B cell (primary cell): ENCODE measurements around the gene ACP7. TPM values are rescaled to one million over a fixed set of nuclear protein-coding genes. Genes with fewer than 3 reads are reported as not detected.

Source experiments
- ATAC-seq: fragments of 200-7000 bp; cut with Tn5 transposase; one replicate; pipeline ENCODE4 v1.10.0; 2021; ENCODE audit warnings: low read depth, mild to moderate bottlenecking, moderate number of reproducible peaks, moderate library complexity
- CTCF ChIA-PET: fragments of 350-600 bp; sonication (Branson Sonifier 250); formaldehyde crosslinking; loops from one replicate; lab custom pipeline; 2021; ENCODE audit warnings: antibody characterized with exemption, inconsistent platforms; lab: Charles Lee
- POLR2A ChIA-PET: fragments of 350-600 bp; sonication (Branson Sonifier 250); formaldehyde crosslinking; loops from one replicate; lab custom pipeline; 2021; ENCODE audit warnings: antibody characterized with exemption; lab: Charles Lee
- DNase-seq: peaks from one replicate; pipeline ENCODE4 v3.0.0; 2013
- H2AFZ ChIP-seq: 2 replicates; pipeline ENCODE4 v1.6.1; 2012; ENCODE audit warnings: mild to moderate bottlenecking, low read depth, low read length; ENCODE audit not compliant: insufficient read depth, poor library complexity, severe bottlenecking
- H3K27ac ChIP-seq, 2 donors: 1 replicate in 1 of 2; 2 replicates in 1 of 2; pipeline ENCODE4 v1.5.1; 2012 to 2013; ENCODE audit warnings: low read length in 2 of 2, mild to moderate bottlenecking in 2 of 2, moderate library complexity in 1 of 2
- H3K27me3 ChIP-seq, 4 experiments: fragments of 200-600 bp in 1 of 4; sonication (generic) in 1 of 4; replicated peaks in 1 of 4; 1 replicate in 2 of 4; 2 replicates in 2 of 4; pipeline versions ENCODE4 v1.6.1 to v1.7.0; 2013 to 2016; ENCODE audit warnings: low read length in 3 of 4, mild to moderate bottlenecking in 2 of 4, mixed read lengths in 1 of 4, moderate library complexity in 1 of 4; ENCODE audit not compliant: insufficient read depth in 4 of 4, control insufficient read depth in 3 of 4; ENCODE audit errors: control extremely low read depth in 1 of 4
- H3K36me3 ChIP-seq, 2 experiments: replicated peaks in 1 of 2; 1 replicate in 1 of 2; 2 replicates in 1 of 2; pipeline versions ENCODE4 v1.6.1 to v1.7.1; 2013; ENCODE audit warnings: low read length in 1 of 2; ENCODE audit not compliant: insufficient read depth in 2 of 2, control insufficient read depth in 1 of 2; ENCODE audit errors: control extremely low read depth in 1 of 2, extremely low read depth in 1 of 2
- H3K4me1 ChIP-seq, 2 donors: fragments of 200-600 bp in 1 of 2; sonication (generic) in 1 of 2; 1 replicate in 1 of 2; 2 replicates in 1 of 2; pipeline versions ENCODE4 v1.5.1 to v1.6.1; 2013 to 2017; ENCODE audit warnings: low read length in 2 of 2; ENCODE audit not compliant: control insufficient read depth in 2 of 2, insufficient read depth in 2 of 2
- H3K4me2 ChIP-seq: replicated peaks from 2 replicates; pipeline ENCODE3; 2012; ENCODE audit warnings: mild to moderate bottlenecking, low read depth, low read length; ENCODE audit not compliant: poor library complexity, severe bottlenecking
- H3K4me3 ChIP-seq, 5 experiments: fragments of 200-600 bp in 1 of 5; sonication (generic) in 1 of 5; 1 replicate in 3 of 5; 2 replicates in 2 of 5; pipeline versions ENCODE4 v1.5.1 to v1.7.0; 2011 to 2016; ENCODE audit warnings: low read length in 4 of 5, mild to moderate bottlenecking in 4 of 5, low read depth in 2 of 5, control low read depth in 1 of 5, moderate library complexity in 1 of 5; ENCODE audit not compliant: insufficient read depth in 1 of 5; ENCODE audit errors: control extremely low read depth in 1 of 5, extremely low read depth in 1 of 5
- H3K79me2 ChIP-seq: fragments of 200-600 bp; sonication (generic); one replicate; pipeline ENCODE4 v1.6.0; 2016; ENCODE audit warnings: low read length; ENCODE audit not compliant: control insufficient read depth, insufficient read depth
- H3K9ac ChIP-seq: fragments of 200-600 bp; sonication (generic); 2 replicates; pipeline ENCODE4 v1.6.1; 2017; ENCODE audit warnings: mild to moderate bottlenecking, low read length, moderate library complexity
- H3K9me3 ChIP-seq, 3 donors: one replicate each; pipeline versions ENCODE4 v1.6.1 to v1.7.1; 2013; ENCODE audit warnings: low read length in 2 of 3; ENCODE audit not compliant: control insufficient read depth in 2 of 3, insufficient read depth in 1 of 3; ENCODE audit errors: control extremely low read depth in 1 of 3
- H4K20me1 ChIP-seq: 2 replicates; pipeline ENCODE4 v1.6.0; 2012; ENCODE audit warnings: mild to moderate bottlenecking, low read length; ENCODE audit not compliant: insufficient read depth, control insufficient read depth, poor library complexity, severe bottlenecking
- H3K27ac Mint-ChIP-seq: one replicate; pipeline ENCODE4 v1.8.0; 2021; ENCODE audit warnings: mixed read lengths
- H3K27me3 Mint-ChIP-seq: one replicate; pipeline ENCODE4 v1.8.0; 2021; ENCODE audit warnings: mixed read lengths
- H3K4me1 Mint-ChIP-seq: one replicate; pipeline ENCODE4 v1.8.0; 2021; ENCODE audit warnings: mixed read lengths
- H3K4me3 Mint-ChIP-seq: one replicate; pipeline ENCODE4 v1.8.0; 2021; ENCODE audit warnings: mixed read lengths
- H3K9me3 Mint-ChIP-seq: one replicate; pipeline ENCODE4 v1.8.0; 2022; ENCODE audit warnings: mixed read lengths; ENCODE audit not compliant: insufficient read depth
- CTCF ChIP-seq: fragments of 200-600 bp; IDR thresholded peaks from one replicate; pipeline ENCODE4 v1.8.0; 2022; ENCODE audit warnings: antibody characterized with exemption, mild to moderate bottlenecking
- EZH2 ChIP-seq: IDR thresholded peaks from 2 replicates; pipeline ENCODE4 v1.6.1; 2012; ENCODE audit warnings: borderline replicate concordance, low read depth, mild to moderate bottlenecking, moderate library complexity, low read length; ENCODE audit not compliant: insufficient read depth, poor library complexity, severe bottlenecking
- WGBS: methylation state at CpG from one replicate; pipeline ENCODE4 v1.1.5; 2013; ENCODE audit warnings: missing lambda C conversion rate; ENCODE audit not compliant: insufficient coverage; 5-methylcytosine and 5-hydroxymethylcytosine counted together
- intact Hi-C: fragments of 100-400 bp; cut with micrococcal nuclease; formaldehyde crosslinking; loops from one replicate; pipeline ENCODE4 v1.10.0; 2022
- polyA plus RNA-seq: library from polyadenylated mRNA; depleted of rRNA; stranded (reverse); fragments of >200 nt; gene quantifications from 2 replicates; pipeline ENCODE4 v1.2.3, GENCODE V29; 2012
- total RNA-seq, 2 donors: library from RNA; stranded (reverse); fragments of 120-200 nt in 1 of 2; gene quantifications; 1 replicate in 1 of 2; 2 replicates in 1 of 2; pipeline versions ENCODE4 v1.2.3 to v1.2.4, GENCODE V29; 2013 to 2022

The ACP7 gene
- total and polyA plus RNA-seq, 2 donors (not counting 1 experiment from before 2014, with no cell fraction given), result not detected

DNA sequence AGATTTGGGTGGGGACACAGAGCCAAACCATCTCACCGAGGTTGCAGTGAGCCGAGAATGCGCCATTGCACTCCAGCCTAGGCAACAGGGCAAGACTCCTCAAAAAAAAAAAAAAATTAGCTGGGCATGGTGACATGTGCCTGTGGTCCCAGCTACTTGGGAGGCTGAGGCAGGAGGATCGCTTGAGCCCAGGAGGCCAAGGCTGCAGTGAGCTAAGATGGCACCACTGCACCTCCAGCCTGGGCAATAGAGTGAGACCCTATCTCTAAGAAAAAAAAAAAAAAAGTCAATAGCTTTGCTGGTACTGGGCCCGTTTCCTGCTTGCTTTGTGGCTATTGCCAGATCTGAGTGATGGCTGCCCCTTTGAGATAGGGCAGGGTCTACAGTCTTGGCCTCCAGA is 13.1 kb downstream of the ACP7 start:
- Mint-ChIP-seq H3K4me3 (no peak overlapping the region), H3K4me1 (no peaks in the 10 kb centered on the region), H3K27ac (no peak overlapping the region), H3K27me3 (peaks cover 42% of the 10 kb centered on the region), H3K9me3 (no peaks in the 10 kb centered on the region)
- POLR2A ChIA-PET, result no interaction called here
- intact Hi-C loops, result no loop called here
- Histone ChIP-seq H3K36me3 (no peaks in the 10 kb centered on the region), H4K20me1 (no peaks in the 10 kb centered on the region), H3K27me3 (peaks cover 0 to 16% (median 3%) of the 10 kb centered on the region in 4 experiments), H2AFZ (no peak overlapping the region), H3K4me1 (no peaks in the 10 kb centered on the region), H3K9ac (no peak overlapping the region), H3K79me2 (no peaks in the 10 kb centered on the region), H3K9me3 (no peaks in the 10 kb centered on the region), H3K4me2 (no peak overlapping the region), H3K27ac (no peak overlapping the region), H3K4me3 (no peak overlapping the region)
- 54% methylated on average over 3 of the region's 5 CpGs for WGBS
- ATAC-seq (no peak), DNase-seq (no peak)
- TF ChIP-seq EZH2, result no peak
- TF ChIP-seq CTCF, result no peak
- CTCF ChIA-PET, result no interaction called here

DNA sequence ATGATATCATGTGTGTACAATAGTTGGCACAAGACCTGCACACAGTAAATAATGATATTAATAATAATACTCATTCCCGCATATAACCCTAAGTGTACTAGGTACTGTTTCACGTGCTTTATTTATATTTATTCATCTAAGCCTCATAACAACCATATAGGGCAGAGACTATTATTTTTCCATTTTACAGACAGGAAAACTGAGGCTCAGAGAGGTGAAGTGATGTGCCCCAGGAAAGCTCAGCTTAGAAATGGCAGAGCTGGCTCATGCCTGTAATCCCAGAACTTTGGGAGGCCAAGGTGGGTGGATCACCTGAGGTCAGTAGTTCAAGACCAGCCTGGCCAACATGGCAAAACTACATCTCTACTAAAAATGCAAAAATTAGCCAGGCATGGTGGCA is 13.6 kb downstream of the ACP7 start:
- no peaks in the 10 kb centered on the region for H3K9me3 ChIP-seq
- H3K4me3 ChIP-seq, result no peak overlapping the region
- no peaks in the 10 kb centered on the region for H3K4me1 ChIP-seq
- Mint-ChIP-seq H3K4me3 (no peak overlapping the region), H3K9me3 (no peaks in the 10 kb centered on the region), H3K4me1 (no peaks in the 10 kb centered on the region), H3K27ac (no peak overlapping the region), H3K27me3 (peaks cover 42% of the 10 kb centered on the region)
- ChIA-PET CTCF (no interaction called here), POLR2A (no interaction called here)
- no peak overlapping the region for H2AFZ ChIP-seq
- no peaks in the 10 kb centered on the region for H3K36me3 ChIP-seq
- no peaks in the 10 kb centered on the region for H4K20me1 ChIP-seq
- intact Hi-C loops, result no loop called here
- H3K4me2 ChIP-seq, result no peak overlapping the region
- no CpG with 5 or more reads among the region's 2 CpGs for WGBS
- TF ChIP-seq CTCF (no peak), EZH2 (no peak)
- no peaks in the 10 kb centered on the region for H3K79me2 ChIP-seq
- DNase-seq, result no peak
- H3K9ac ChIP-seq, result no peak overlapping the region
- no peak for ATAC-seq
- no peak overlapping the region for H3K27ac ChIP-seq
- peaks cover 0 to 16% (median 3%) of the 10 kb centered on the region in 4 experiments for H3K27me3 ChIP-seq
